Suppressor macrophage treated with lipopolysaccharide for 4 hours (primary cell): Measurements from ENCODE around the gene POU2AF2.
"Not testable (repeated sequence)": the region's sequence is repeated elsewhere in the genome, so short reads cannot be mapped to it uniquely, and the experiment has no call there.

ENCODE experiments used
- DNase-seq: peaks from one replicate; pipeline ENCODE4 v3.0.0-alpha.2; 2020

POU2AF2 gene

GRCh38 chr11:111259896-111260295 is 14.4 kb downstream of the POU2AF2 start:
- DNase-seq = no peak

- no peak for DNase-seq
Observed at GRCh38 chr11:111260811-111261210, 15.3 kb downstream of the POU2AF2 start.

- DNase-seq = no peak
Observed at GRCh38 chr11:111264646-111265045, 19.1 kb downstream of the POU2AF2 start.

- DNase-seq = no peak
Observed at GRCh38 chr11:111265421-111265820, 19.9 kb downstream of the POU2AF2 start.

GRCh38 chr11:111268303-111268702 is 22.8 kb downstream of the POU2AF2 start:
- not testable (repeated sequence) for DNase-seq

- DNase-seq = no peak
Observed at GRCh38 chr11:111269146-111269868, 23.8 kb downstream of the POU2AF2 start.

GRCh38 chr11:111272420-111272819 is 26.9 kb downstream of the POU2AF2 start:
- no peak for DNase-seq

GRCh38 chr11:111282562-111283075 is 37.1 kb downstream of the POU2AF2 start:
- DNase-seq = no peak

- DNase-seq = no peak
Observed at GRCh38 chr11:111283945-111284481, 38.5 kb downstream of the POU2AF2 start.

GRCh38 chr11:111285189-111286091 is 39.9 kb downstream of the POU2AF2 start:
- no peak for DNase-seq

GRCh38 chr11:111291764-111292163 is 46.2 kb downstream of the POU2AF2 start:
- no peak for DNase-seq

GRCh38 chr11:111292408-111292807 is 46.9 kb downstream of the POU2AF2 start:
- DNase-seq = not testable (repeated sequence)

- DNase-seq = no peak
Observed at GRCh38 chr11:111296196-111296595, 50.7 kb downstream of the POU2AF2 start.

- DNase-seq = no peak
Observed at GRCh38 chr11:111297696-111298095, 52.2 kb downstream of the POU2AF2 start.

GRCh38 chr11:111298413-111299100 is 53.0 kb downstream of the POU2AF2 start, which contains the start of gene POU2AF3:
Gene POU2AF3 (plus strand): TSS chr11:111298546. CDS start chr11:111298582, 36 bp downstream.
- no peak for DNase-seq

GRCh38 chr11:111299101-111300026 is 53.8 kb downstream of the POU2AF2 start:
- DNase-seq = peak; percentile 19

GRCh38 chr11:111300569-111300968 is 55.0 kb downstream of the POU2AF2 start:
- DNase-seq = no peak

- DNase-seq = no peak
Observed at GRCh38 chr11:111301004-111301841, 55.7 kb downstream of the POU2AF2 start.

- DNase-seq = no peak
Observed at GRCh38 chr11:111301842-111302118, 56.3 kb downstream of the POU2AF2 start.

GRCh38 chr11:111302298-111302697 is 56.8 kb downstream of the POU2AF2 start:
- DNase-seq = no peak

GRCh38 chr11:111303461-111303860 is 57.9 kb downstream of the POU2AF2 start:
- no peak for DNase-seq
